Esophagus squamous epithelium (tissue), 5 donors: ENCODE measurements around the gene HTR2B. TPM values are rescaled to one million over a fixed set of nuclear protein-coding genes. Genes with fewer than 3 reads are reported as not detected.

Experiments used
- DNase-seq: peaks from one replicate; lab custom pipeline; 2025; lab: John Stamatoyannopoulos, UW
- H3K27ac ChIP-seq, 4 donors: fragments of 200-600 bp; sonication (generic); one replicate each; pipeline ENCODE4 v1.5.1; 2016 to 2019; ENCODE audit warnings: mild to moderate bottlenecking in 1 of 4
- H3K27me3 ChIP-seq, 4 donors: fragments of 200-600 bp; sonication (generic); 1 replicate in 3 of 4; 2 replicates in 1 of 4; pipeline versions ENCODE4 v1.5.1 to v1.6.0; 2017 to 2021; ENCODE audit warnings: antibody characterized with exemption in 1 of 4
- H3K36me3 ChIP-seq, 3 donors: fragments of 200-600 bp; sonication (generic); one replicate each; pipeline ENCODE4 v1.5.1; 2016 to 2019
- H3K4me1 ChIP-seq, 3 donors: fragments of 200-600 bp; sonication (generic); one replicate each; pipeline ENCODE4 v1.5.1; 2017 to 2019
- H3K4me3 ChIP-seq, 4 donors: fragments of 200-600 bp; sonication (generic); 1 replicate in 3 of 4; 2 replicates in 1 of 4; pipeline ENCODE4 v1.5.1; 2016 to 2019; ENCODE audit warnings: mild to moderate bottlenecking in 2 of 4, moderate library complexity in 1 of 4
- H3K9me3 ChIP-seq, 3 donors: fragments of 200-600 bp; sonication (generic); one replicate each; pipeline ENCODE4 v1.5.1; 2016 to 2019
- CTCF ChIP-seq, 6 experiments: fragments of 450-650 bp in 4 of 6; fragments of 200-600 bp in 2 of 6; sonication (generic) in 2 of 6; IDR thresholded peaks; one replicate each; pipeline ENCODE4 v1.5.1; 2016 to 2019; ENCODE audit warnings: antibody characterized with exemption in 6 of 6, mild to moderate bottlenecking in 4 of 6, moderate library complexity in 4 of 6
- POLR2A ChIP-seq, 4 donors: fragments of 450-650 bp; IDR thresholded peaks; one replicate each; pipeline ENCODE4 v1.6.1; 2017; ENCODE audit warnings: antibody characterized with exemption in 4 of 4, mild to moderate bottlenecking in 4 of 4, moderate library complexity in 3 of 4
- WGBS, 2 donors: methylation state at CpG; one replicate each; pipeline ENCODE4 v1.1.5; 2018; 5-methylcytosine and 5-hydroxymethylcytosine counted together
- intact Hi-C: fragments of 100-400 bp; cut with DNase I; formaldehyde crosslinking; loops from one replicate; pipeline ENCODE4 v1.15.0; 2022
- total RNA-seq, 4 donors: library from RNA; depleted of rRNA; stranded (reverse); fragments of >200 nt; gene quantifications; one replicate each; pipeline ENCODE4 v1.1.0, GENCODE V29; 2016
- donor health status: DM: yes; HTN: yes; CAD: no.

The HTR2B gene
- total RNA-seq, 4 donors from 2014 or later, result 0.22 to 0.76 TPM; not detected in 2

- Histone ChIP-seq H3K9me3 (no peaks in the 10 kb centered on the region), H3K36me3 (peaks cover 0 to 82% (median 13%) of the 10 kb centered on the region in 3 donors), H3K27ac (peak overlapping the region in 3 of 4 donors; percentile 53 to 67 (median 62)), H3K4me3 (no peak overlapping the region), H3K27me3 (no peaks in the 10 kb centered on the region), H3K4me1 (peaks cover 0 to 27% (median 0%) of the 10 kb centered on the region in 3 donors)
- no peak for DNase-seq
- TF ChIP-seq CTCF (IDR thresholded peaks at IDR 0.05) (no peak), POLR2A (IDR thresholded peaks at IDR 0.05) (no peak)
- WGBS, 2 donors, result 46 to 51% methylated on average over 2 of the region's 2 CpGs
- intact Hi-C loops, result no loop called here
These were observed 37.1 kb upstream of the HTR2B start for GRCh38 chr2:231161877-231162329.

GRCh38 chr2:231161252-231161839 is 36.5 kb upstream of the HTR2B start:
- H3K27ac ChIP-seq, result peak overlapping the region in 3 of 4 donors; percentile 53 to 67 (median 62)
- intact Hi-C loops, result no loop called here
- peaks cover 0 to 80% (median 7%) of the 10 kb centered on the region in 3 donors for H3K36me3 ChIP-seq
- no peak overlapping the region for H3K4me3 ChIP-seq
- no peaks in the 10 kb centered on the region for H3K27me3 ChIP-seq
- whole genome bisulfite sequencing, 2 donors, result 75 to 80% methylated on average over 7 of the region's 7 CpGs
- TF ChIP-seq CTCF (IDR thresholded peaks at IDR 0.05) (no peak), POLR2A (IDR thresholded peaks at IDR 0.05) (no peak)
- H3K9me3 ChIP-seq, result no peaks in the 10 kb centered on the region
- peaks cover 0 to 27% (median 0%) of the 10 kb centered on the region in 3 donors for H3K4me1 ChIP-seq
- no peak for DNase-seq

GRCh38 chr2:231160701-231161100 is 35.9 kb upstream of the HTR2B start:
- Histone ChIP-seq H3K4me3 (no peak overlapping the region), H3K36me3 (peaks cover 0 to 74% (median under 1%) of the 10 kb centered on the region in 3 donors), H3K27me3 (no peaks in the 10 kb centered on the region), H3K4me1 (peaks cover 0 to 27% (median 0%) of the 10 kb centered on the region in 3 donors), H3K27ac (no peak overlapping the region), H3K9me3 (no peaks in the 10 kb centered on the region)
- 79 to 99% methylated on average over 3 to 5 of the region's 5 CpGs for WGBS, 2 donors
- no peak for DNase-seq
- TF ChIP-seq POLR2A (IDR thresholded peaks at IDR 0.05), result no peak
- no peak for TF ChIP-seq CTCF (IDR thresholded peaks at IDR 0.05)
- intact Hi-C loops, result no loop called here

- intact Hi-C loops, result no loop called here
These were observed 34.5 kb upstream of the HTR2B start for GRCh38 chr2:231159306-231159705.

GRCh38 chr2:231152800-231153557 is 28.1 kb upstream of the HTR2B start:
- 87 to 91% methylated on average over 8 of the region's 8 CpGs for WGBS, 2 donors
- peaks cover 0 to 72% (median 0%) of the 10 kb centered on the region in 3 donors for H3K36me3 ChIP-seq
- no peaks in the 10 kb centered on the region for H3K9me3 ChIP-seq
- H3K27ac ChIP-seq, result no peak overlapping the region
- H3K4me1 ChIP-seq, result no peaks in the 10 kb centered on the region
- TF ChIP-seq POLR2A (IDR thresholded peaks at IDR 0.05), result no peak
- H3K4me3 ChIP-seq, result no peak overlapping the region
- no peaks in the 10 kb centered on the region for H3K27me3 ChIP-seq
- intact Hi-C loops, result no loop called here
- DNase-seq, result no peak

More at GRCh38 chr2:231159306-231159705, 34.5 kb upstream of the HTR2B start:
- Histone ChIP-seq H3K27ac (peak overlapping the region in 1 of 4 donors; percentile 7), H3K27me3 (no peaks in the 10 kb centered on the region), H3K4me1 (peaks cover 0 to 27% (median 0%) of the 10 kb centered on the region in 3 donors), H3K9me3 (no peaks in the 10 kb centered on the region), H3K4me3 (no peak overlapping the region), H3K36me3 (peaks cover 0 to 70% (median 0%) of the 10 kb centered on the region in 3 donors)
- TF ChIP-seq POLR2A (IDR thresholded peaks at IDR 0.05), result no peak
- no peak for DNase-seq

- Histone ChIP-seq H3K36me3 (peaks cover 0 to 51% (median 0%) of the 10 kb centered on the region in 3 donors), H3K27me3 (no peaks in the 10 kb centered on the region), H3K9me3 (no peaks in the 10 kb centered on the region), H3K27ac (no peak overlapping the region), H3K4me3 (no peak overlapping the region), H3K4me1 (no peaks in the 10 kb centered on the region)
- DNase-seq, result no peak
- no peak for TF ChIP-seq POLR2A (IDR thresholded peaks at IDR 0.05)
- no peak for TF ChIP-seq CTCF (IDR thresholded peaks at IDR 0.05)
- WGBS, 2 donors, result 66 to 67% methylated on average over 2 of the region's 2 CpGs
- intact Hi-C loops, result no loop called here
These were observed 21.8 kb upstream of the HTR2B start for GRCh38 chr2:231146665-231147064.
